Diencephalon (tissue), 1 donor: ENCODE measurements around the gene RAD17. TPM values are rescaled to one million over a fixed set of nuclear protein-coding genes. Genes with fewer than 3 reads are reported as not detected.

Experiments used
- total RNA-seq: library from RNA; depleted of rRNA; stranded (reverse); fragments of >200 nt; gene quantifications from one replicate; pipeline ENCODE4 v1.2.3, GENCODE V29; 2014

Gene RAD17, protein sequence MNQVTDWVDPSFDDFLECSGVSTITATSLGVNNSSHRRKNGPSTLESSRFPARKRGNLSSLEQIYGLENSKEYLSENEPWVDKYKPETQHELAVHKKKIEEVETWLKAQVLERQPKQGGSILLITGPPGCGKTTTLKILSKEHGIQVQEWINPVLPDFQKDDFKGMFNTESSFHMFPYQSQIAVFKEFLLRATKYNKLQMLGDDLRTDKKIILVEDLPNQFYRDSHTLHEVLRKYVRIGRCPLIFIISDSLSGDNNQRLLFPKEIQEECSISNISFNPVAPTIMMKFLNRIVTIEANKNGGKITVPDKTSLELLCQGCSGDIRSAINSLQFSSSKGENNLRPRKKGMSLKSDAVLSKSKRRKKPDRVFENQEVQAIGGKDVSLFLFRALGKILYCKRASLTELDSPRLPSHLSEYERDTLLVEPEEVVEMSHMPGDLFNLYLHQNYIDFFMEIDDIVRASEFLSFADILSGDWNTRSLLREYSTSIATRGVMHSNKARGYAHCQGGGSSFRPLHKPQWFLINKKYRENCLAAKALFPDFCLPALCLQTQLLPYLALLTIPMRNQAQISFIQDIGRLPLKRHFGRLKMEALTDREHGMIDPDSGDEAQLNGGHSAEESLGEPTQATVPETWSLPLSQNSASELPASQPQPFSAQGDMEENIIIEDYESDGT
- total RNA-seq: 45.2 TPM

DNA sequence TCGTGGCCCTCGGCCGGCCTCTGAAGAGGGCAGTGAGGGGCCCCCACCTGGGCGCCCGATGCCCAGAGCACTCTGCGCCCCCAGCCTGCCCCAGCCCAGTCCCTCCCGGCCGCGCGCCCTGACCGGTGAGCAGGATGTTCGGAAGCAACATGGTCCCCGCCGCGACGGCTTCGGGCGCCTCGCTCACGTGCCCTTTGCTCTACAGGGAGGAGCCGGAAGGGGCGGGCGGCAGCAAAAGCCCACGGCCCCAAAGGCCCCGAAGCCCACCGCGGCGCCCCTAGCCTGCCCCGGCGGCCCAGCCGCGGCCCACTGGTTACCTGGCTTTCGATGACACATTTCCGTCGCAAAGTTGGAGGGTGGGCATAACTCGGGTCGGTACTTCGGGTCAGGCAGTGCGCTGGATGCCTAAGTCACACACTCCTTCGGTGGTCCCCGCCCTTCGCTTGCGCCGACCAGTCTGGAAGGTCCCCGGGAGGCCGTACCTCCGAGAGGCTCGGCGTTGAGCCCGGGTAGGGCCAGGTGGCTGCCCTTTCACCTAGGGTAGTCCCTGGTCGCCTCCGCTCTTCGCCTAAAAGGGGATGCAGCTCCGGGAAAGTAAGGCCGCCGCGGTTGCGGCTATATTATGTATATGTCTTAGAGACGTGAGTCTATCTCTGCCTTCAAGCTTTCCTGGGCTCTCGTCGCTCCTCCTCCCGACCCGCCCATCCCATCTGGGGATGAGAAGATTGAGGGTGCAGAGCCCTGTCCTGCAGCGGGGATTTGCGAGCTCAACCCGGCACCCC is at the start of gene RAD17, which contains the start of the genes AK6 and TAF9:
Gene RAD17, plus strand, starts transcription at position 479 of the 782 bp plus-strand sequence. CDS start 2,391 bp downstream, outside the sequence.
Gene AK6, minus strand, starts transcription at position 181 of the 782 bp plus-strand sequence. Its CDS starts 30 bp downstream, at position 151.
Gene TAF9, minus strand, starts transcription at position 181 of the 782 bp plus-strand sequence. CDS start 3,783 bp downstream, outside the sequence.

DNA sequence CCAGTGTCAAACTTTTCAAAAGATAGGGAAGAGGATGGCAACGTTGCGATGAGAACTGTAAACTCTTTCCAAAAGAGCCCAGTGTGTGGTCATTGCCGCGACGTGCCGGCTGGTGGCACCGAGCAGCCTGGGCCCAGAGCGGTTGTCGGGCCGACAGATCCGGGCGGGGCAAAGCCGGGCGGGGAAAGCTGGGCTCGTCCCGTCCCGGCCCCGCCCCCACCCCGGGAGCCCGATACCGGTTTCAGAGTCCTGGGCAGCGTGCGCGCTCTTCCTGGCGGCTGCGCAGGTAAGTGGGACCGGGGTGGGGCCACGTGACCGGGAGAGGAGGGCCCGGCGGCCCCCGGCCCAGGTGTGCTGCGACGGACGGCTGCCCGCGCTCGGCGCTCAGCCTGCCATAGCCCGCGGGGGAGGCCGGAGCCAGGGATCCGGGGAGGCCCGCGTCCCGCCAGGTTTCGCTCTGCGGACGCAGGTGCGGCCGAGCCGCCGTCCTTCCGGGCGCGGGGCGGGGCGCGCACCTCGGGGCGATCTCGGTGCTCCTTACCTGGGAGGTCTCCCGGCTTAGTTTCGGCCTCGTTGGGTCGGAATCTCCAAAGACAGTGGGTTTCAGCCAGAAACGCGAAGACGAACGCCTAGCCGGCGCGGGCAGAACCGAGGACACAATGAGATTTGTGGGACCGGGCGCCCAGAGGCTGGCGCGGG is 45.4 kb downstream of the RAD17 start, which contains the start of gene MARVELD2:
Gene MARVELD2, plus strand, starts transcription at position 232 of the 699 bp plus-strand sequence. CDS start 4,270 bp downstream, outside the sequence.

Other genes with a start within 250 kb of the RAD17 start
- 38.5 TPM for gene CCNB1, start 202.7 kb upstream of the RAD17 start, total RNA-seq
- 13.6 TPM for gene CENPH, start 180.2 kb upstream of the RAD17 start, total RNA-seq
- 50.7 TPM for gene CDK7, start 134.9 kb upstream of the RAD17 start, total RNA-seq
- 10.1 TPM for gene CCDC125, start 37.0 kb upstream of the RAD17 start, total RNA-seq
- 20.5 TPM for gene AK6, start 298 bp upstream of the RAD17 start, total RNA-seq
- 67.1 TPM for gene TAF9, start 298 bp upstream of the RAD17 start, total RNA-seq
- gene MARVELD2, start 45.3 kb downstream of the RAD17 start, total RNA-seq: 3.0 TPM
- 12.0 TPM for gene OCLN, start 123.0 kb downstream of the RAD17 start, total RNA-seq
- 74.7 TPM for gene GTF2H2C, start 190.4 kb downstream of the RAD17 start, total RNA-seq